NCI-H748 treated with DMSO at 0.1 percent for 48 hours (cell line): ENCODE data around the gene SALL2.
A peak's percentile ranks its signal among the peaks of the same experiment; 100 is the strongest.

Experiments used
- DNase-seq: peaks from one replicate; lab custom pipeline; 2025; lab: John Stamatoyannopoulos, UW

Gene SALL2

DNA sequence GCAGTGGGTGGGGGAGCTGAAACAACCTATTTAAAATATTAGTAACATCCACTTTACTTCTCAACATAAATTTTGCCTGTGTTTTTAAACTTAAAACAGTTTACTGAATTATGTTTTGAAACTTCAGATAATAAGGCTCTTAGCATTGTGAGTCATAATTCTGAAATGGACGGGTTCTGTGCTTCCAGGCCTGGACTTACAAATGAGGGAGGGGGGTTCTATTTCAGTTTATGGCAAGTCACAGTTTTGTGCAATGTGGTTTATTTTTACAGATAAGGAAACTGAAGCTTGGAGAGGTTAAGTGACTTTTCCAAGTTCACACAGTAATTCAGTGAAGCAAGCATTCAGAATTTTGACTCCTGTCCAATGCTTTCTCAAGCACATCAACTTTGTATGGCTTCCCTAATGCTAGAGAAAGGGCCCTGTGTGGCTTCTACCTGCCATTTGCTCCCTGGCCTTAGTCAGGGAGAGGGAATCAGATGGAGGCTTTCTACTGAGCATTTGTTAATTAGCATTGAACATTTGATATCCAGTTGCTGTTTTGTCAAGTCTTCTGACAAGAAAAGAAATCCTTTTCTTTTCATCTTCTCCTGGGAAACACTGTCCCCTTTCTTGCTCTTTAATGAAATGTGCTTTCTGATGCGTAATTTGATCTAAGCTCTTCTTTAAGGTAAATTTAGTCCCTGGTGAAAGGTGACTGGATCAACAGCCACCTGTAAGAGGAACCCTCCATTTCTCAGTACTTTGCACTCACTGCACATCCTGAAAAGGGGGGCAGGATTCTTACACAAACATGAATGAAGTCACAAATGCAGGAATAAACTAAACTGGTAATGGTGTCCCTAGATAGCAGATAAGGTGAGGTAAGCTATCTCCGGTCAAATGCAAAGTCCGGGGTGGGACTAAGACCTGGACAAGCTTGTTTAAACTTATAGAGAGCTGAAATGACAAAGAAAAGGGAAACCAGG is 2.5 kb upstream of the SALL2 start:
- DNase-seq, result no peak

- DNase-seq, result no peak
Observed at GRCh38 chr14:21527318-21527679, 1.2 kb upstream of the SALL2 start.

DNA sequence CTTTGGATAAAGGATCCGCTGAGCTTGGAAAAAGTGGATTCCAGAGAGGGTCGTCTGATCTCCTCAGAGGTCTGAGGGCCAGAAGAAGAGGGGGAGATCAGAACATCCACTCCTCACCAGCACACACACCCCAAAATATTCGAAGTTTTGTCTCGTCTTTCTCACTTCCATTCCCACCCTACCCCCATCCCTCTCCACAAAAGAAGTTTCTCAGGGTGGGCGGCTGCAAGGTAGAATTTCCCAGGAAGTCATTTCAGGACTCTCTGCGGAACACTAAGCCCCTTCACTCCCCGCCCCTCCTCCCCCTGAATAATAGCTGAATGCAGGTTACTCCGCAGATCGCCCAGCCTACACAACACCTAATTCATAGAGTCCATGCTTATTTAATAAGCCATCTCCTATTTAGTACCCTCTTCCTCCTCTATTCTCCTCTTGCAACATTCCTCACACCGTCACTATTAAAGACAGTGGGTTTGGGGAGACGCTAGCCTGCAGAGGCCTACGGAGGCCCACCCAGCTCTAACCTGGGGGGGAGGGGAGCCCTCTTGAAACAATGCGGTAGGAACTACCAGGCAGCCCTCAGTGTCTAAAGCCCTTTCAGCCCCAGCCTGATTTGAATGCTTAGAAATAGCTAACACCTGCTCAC is 649 bp upstream of the SALL2 start:
- peak; percentile 19 for DNase-seq

DNA sequence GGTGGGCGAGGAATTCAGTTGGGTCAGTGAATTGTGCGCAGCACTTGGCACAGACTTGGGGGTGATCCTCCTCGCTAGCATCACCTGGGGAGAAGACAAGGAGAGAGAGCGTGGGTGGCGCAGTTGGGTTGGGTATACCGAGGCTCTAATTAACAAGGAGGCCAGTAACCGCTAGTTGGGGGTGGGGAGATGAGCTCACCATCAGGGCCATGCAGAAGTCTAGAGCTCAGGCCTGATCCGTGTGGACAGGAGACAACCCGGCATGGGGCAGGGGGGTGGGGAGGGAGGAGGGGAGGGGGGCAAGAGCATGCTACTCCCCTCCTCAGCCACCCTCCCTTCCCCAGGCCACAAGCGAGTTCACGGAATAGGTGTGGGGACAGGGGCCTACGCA is 580 bp downstream of the SALL2 start:
- DNase-seq, result peak; percentile 3

GRCh38 chr14:21524575-21525490 is 1.3 kb downstream of the SALL2 start:
- DNase-seq, result no peak

GRCh38 chr14:21523203-21523602 is 2.9 kb downstream of the SALL2 start:
- DNase-seq, result no peak

DNA sequence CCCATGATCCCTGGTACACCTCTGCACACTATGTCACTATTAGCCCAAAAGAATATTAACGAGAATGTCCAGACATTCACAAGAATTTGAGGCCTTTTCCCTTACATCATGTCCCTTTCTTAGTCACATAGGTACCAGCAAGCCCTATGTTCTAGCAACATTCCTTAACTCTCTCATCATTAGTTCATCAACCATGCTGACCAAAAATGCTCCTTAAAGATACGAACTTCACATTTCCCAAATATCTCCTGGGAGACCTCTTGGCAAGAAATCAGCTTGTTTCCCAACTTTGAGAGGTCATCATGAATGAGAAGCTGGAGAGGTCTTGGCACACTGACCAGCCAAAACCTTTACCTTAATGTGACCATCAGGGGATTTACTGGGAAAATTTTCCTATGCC is 4.6 kb downstream of the SALL2 start:
- no peak for DNase-seq

DNA sequence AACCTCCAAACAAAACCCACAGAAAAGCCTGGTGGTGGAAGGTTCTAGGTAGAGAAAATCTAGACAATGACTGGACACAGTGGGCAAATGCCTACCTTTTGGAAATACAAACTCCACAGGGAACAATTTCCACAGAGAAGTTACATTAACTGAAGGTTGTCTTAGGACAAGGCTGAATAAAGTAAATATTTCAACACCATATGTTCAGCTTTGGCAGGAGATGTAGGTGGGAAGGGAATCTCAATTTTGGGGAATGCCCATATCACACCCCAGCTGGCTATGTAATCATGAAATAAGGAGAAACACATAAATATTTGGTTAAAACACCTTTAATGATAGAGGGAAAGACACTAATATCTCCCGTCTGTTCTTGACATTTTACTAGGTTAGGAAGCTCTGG is 5.4 kb downstream of the SALL2 start:
- DNase-seq, result no peak

GRCh38 chr14:21518725-21519124 is 7.4 kb downstream of the SALL2 start:
- DNase-seq, result no peak

DNA sequence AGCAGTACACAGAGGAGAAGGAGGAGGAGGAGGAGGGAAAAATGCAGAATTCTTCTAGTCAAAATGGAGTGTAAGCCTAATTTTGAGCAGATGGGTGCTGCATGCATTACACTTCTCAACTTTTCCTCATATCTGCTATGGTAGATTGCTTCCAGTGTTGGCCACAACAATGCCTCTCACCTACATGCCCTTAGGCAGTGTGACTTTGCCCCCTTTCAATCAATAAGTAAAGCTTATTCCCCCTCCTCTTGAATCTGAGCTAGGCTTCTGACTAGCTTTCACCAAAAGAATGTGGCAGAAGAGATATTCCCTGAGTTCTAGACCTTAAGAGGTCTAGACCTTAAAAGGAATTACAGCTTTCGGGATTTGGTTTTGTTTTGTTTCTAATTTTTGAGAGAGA is 11.8 kb downstream of the SALL2 start:
- no peak for DNase-seq

GRCh38 chr14:21510735-21511657 is 15.2 kb downstream of the SALL2 start, which contains the start of gene METTL3:
Gene METTL3 (minus strand): TSS chr14:21511340. CDS start chr14:21511223, 117 bp downstream.
- DNase-seq, result peak; percentile 96

- no peak for DNase-seq
Observed at GRCh38 chr14:21509432-21510143, 16.6 kb downstream of the SALL2 start.

GRCh38 chr14:21506557-21506956 is 19.6 kb downstream of the SALL2 start:
- DNase-seq, result no peak

DNA sequence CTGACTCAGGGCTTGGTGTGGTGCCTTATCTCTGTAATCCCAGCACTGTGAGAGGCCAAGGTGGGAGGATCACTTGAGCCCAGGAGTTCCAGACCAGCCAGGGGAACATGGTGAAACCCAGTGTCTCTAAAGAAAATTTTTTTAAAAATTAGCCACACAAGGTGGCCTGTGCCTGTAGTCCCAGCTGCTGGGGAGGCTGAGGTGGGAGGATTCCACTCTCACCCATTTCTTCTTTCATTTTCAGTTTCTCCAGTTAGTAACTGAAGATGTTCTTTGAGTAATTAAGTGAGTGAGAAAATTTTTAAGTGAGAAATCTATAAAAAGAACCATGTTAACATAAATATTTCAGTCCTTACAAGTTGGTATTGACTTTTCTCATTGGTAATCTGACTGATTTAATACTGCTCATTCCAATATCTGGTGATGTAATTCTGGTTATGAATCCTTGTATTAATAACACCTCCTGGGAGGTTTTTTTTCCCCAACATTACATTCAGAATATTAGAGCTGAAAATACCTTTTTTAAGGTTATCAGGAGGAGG is 21.1 kb downstream of the SALL2 start:
- no peak for DNase-seq

DNA sequence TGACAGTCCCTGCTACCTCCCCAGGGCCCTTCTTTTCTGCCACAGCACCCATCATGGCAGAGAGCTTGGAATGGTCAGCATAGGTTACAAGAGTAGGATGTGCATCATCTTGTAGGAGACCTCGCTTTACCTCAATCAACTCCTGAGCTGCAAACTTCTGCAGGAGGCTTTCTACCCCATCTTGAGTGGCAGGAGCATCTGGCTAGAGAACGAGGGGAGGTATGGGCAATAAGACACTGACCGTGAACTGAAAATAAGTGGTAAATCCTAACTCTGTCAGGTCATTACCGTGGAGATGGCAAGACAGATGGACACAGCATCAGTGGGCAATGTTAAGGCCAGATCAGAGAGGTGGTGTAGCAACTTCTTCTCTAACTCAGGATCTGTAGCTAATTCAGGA is 22.8 kb downstream of the SALL2 start:
- DNase-seq, result no peak

GRCh38 chr14:21501568-21501967 is 24.6 kb downstream of the SALL2 start:
- no peak for DNase-seq

- peak; percentile 30 for DNase-seq
Observed at GRCh38 chr14:21498540-21499526, 27.3 kb downstream of the SALL2 start.

GRCh38 chr14:21496453-21496852 is 29.7 kb downstream of the SALL2 start:
- no peak for DNase-seq
